IMR-90 (cell line): ENCODE results near the gene FANCG. TPM values are rescaled to one million over a fixed set of nuclear protein-coding genes. Genes with fewer than 3 reads are reported as not detected.

Experiments
- ATAC-seq: fragments of 200-7000 bp; cut with Tn5 transposase; 2 replicates; pipeline ENCODE4 v1.9.1; 2020; ENCODE audit warnings: low read depth, mild to moderate bottlenecking, moderate library complexity
- BruUV-seq: library from RNA; stranded (reverse); fragments of 400-500 nt; replicated peaks from 2 replicates; lab custom pipeline; 2021; lab: Mats Ljungman, UMichigan
- CTCF ChIA-PET: fragments of 300-600 bp; formaldehyde crosslinking; extraction: SDS; loops from one replicate; lab custom pipeline; 2021; ENCODE audit warnings: antibody characterized with exemption; lab: Yijun Ruan, JAX
- POLR2A ChIA-PET: fragments of 300-600 bp; sonication (Branson Sonifier 250); formaldehyde crosslinking; loops from one replicate; lab custom pipeline; 2022; ENCODE audit warnings: antibody characterized with exemption; ENCODE audit not compliant: unreplicated experiment; lab: Charles Lee
- DNase-seq: peaks from one replicate; pipeline ENCODE4 v3.0.0; 2013
- H2AFZ ChIP-seq: replicated peaks from 2 replicates; pipeline ENCODE3; 2013; ENCODE audit warnings: low read length, mild to moderate bottlenecking; ENCODE audit not compliant: poor library complexity
- H2AK5ac ChIP-seq: 2 replicates; pipeline ENCODE4 v1.6.1; 2013; ENCODE audit warnings: low read depth, low read length, inconsistent platforms
- H2AK9ac ChIP-seq: replicated peaks from 2 replicates; pipeline ENCODE3; 2013; ENCODE audit warnings: mild to moderate bottlenecking, low read depth, low read length, moderate library complexity; ENCODE audit not compliant: poor library complexity
- H2BK120ac ChIP-seq: 2 replicates; pipeline ENCODE4 v1.6.1; 2013; ENCODE audit warnings: low read depth, low read length, inconsistent platforms
- H2BK15ac ChIP-seq: 3 replicates; pipeline ENCODE4 v1.6.1; 2013; ENCODE audit warnings: low read depth, low read length, inconsistent platforms
- H2BK20ac ChIP-seq: 2 replicates; pipeline ENCODE4 v1.6.1; 2013; ENCODE audit warnings: low read depth, mild to moderate bottlenecking, inconsistent platforms, low read length, moderate library complexity
- H2BK5ac ChIP-seq: 2 replicates; pipeline ENCODE4 v1.6.1; 2013; ENCODE audit warnings: mild to moderate bottlenecking, low read depth, low read length, inconsistent platforms; ENCODE audit not compliant: poor library complexity, severe bottlenecking
- H3K14ac ChIP-seq: replicated peaks from 2 replicates; pipeline ENCODE4 v1.6.1; 2013; ENCODE audit warnings: low read depth, low read length, inconsistent platforms
- H3K18ac ChIP-seq: 2 replicates; pipeline ENCODE4 v1.6.1; 2013; ENCODE audit warnings: low read depth, low read length, control low read depth
- H3K23ac ChIP-seq: 2 replicates; pipeline ENCODE4 v1.6.1; 2013; ENCODE audit warnings: low read depth, low read length, inconsistent platforms
- H3K27ac ChIP-seq: 2 replicates; pipeline ENCODE4 v1.5.1; 2013; ENCODE audit warnings: mild to moderate bottlenecking, control low read depth, low read length; ENCODE audit not compliant: insufficient read depth
- H3K27me3 ChIP-seq: 2 replicates; pipeline ENCODE4 v1.6.1; 2013; ENCODE audit warnings: low read length; ENCODE audit not compliant: control insufficient read depth, insufficient read depth
- H3K36me3 ChIP-seq: 2 replicates; pipeline ENCODE4 v1.6.1; 2013; ENCODE audit warnings: low read length, mixed read lengths; ENCODE audit not compliant: control insufficient read depth, insufficient read depth
- H3K4ac ChIP-seq: 2 replicates; pipeline ENCODE4 v1.6.1; 2013; ENCODE audit warnings: low read depth, low read length, inconsistent platforms
- H3K4me1 ChIP-seq: 2 replicates; pipeline ENCODE4 v1.6.1; 2013; ENCODE audit warnings: low read length, mixed read lengths; ENCODE audit not compliant: control insufficient read depth, insufficient read depth
- H3K4me2 ChIP-seq: 2 replicates; pipeline ENCODE4 v1.6.1; 2013; ENCODE audit warnings: low read depth, mild to moderate bottlenecking, control low read depth, low read length, moderate library complexity
- H3K4me3 ChIP-seq: 2 replicates; pipeline ENCODE4 v1.5.1; 2013; ENCODE audit warnings: low read depth, mild to moderate bottlenecking, control low read depth, low read length, moderate library complexity; ENCODE audit not compliant: insufficient read depth
- H3K56ac ChIP-seq: 2 replicates; pipeline ENCODE4 v1.6.1; 2013; ENCODE audit warnings: low read length, inconsistent platforms; ENCODE audit not compliant: insufficient read depth; ENCODE audit errors: extremely low read depth
- H3K79me1 ChIP-seq, 2 experiments: 2 replicates each; pipeline ENCODE4 v1.6.1; 2013; ENCODE audit warnings: low read length in 2 of 2, inconsistent platforms in 1 of 2, low read depth in 1 of 2
- H3K9ac ChIP-seq: 2 replicates; pipeline ENCODE4 v1.6.1; 2013; ENCODE audit warnings: low read depth, low read length, control low read depth
- H3K9me1 ChIP-seq: 2 replicates; pipeline ENCODE4 v1.6.1; 2013; ENCODE audit warnings: low read length, inconsistent platforms; ENCODE audit not compliant: insufficient read depth
- H3K9me3 ChIP-seq: 2 replicates; pipeline ENCODE4 v1.6.1; 2013; ENCODE audit warnings: low read length; ENCODE audit not compliant: control insufficient read depth, insufficient read depth
- H4K20me1 ChIP-seq: 2 replicates; pipeline ENCODE4 v1.6.1; 2013; ENCODE audit warnings: low read length, inconsistent platforms; ENCODE audit not compliant: insufficient read depth
- H4K5ac ChIP-seq: 2 replicates; pipeline ENCODE4 v1.6.1; 2013; ENCODE audit warnings: mild to moderate bottlenecking, low read depth, low read length, control low read depth
- H4K8ac ChIP-seq, 2 experiments: 2 replicates each; pipeline ENCODE4 v1.6.1; 2013; ENCODE audit warnings: low read depth in 2 of 2, low read length in 2 of 2, control low read depth in 1 of 2, inconsistent platforms in 1 of 2
- H4K91ac ChIP-seq: 2 replicates; pipeline ENCODE4 v1.6.1; 2013; ENCODE audit warnings: low read depth, low read length, inconsistent platforms; ENCODE audit not compliant: insufficient read depth
- BHLHE40 ChIP-seq: fragments of 150-350 bp; IDR thresholded peaks from 2 replicates; pipeline ENCODE4 v1.6.1; 2016; ENCODE audit warnings: mild to moderate bottlenecking, low read depth, low read length
- CEBPB ChIP-seq: IDR thresholded peaks from 2 replicates; pipeline ENCODE4 v1.6.1; 2012; ENCODE audit warnings: low read depth, low read length, improper control_type of control experiment
- CHD1 ChIP-seq: IDR thresholded peaks from 2 replicates; pipeline ENCODE4 v1.6.1; 2012; ENCODE audit warnings: low read depth, low read length, improper control_type of control experiment
- CTCF ChIP-seq: conservative IDR thresholded peaks from 2 replicates; pipeline ENCODE4 v1.5.1; 2012; ENCODE audit warnings: mild to moderate bottlenecking, low read depth, low read length, improper control_type of control experiment
- MAFK ChIP-seq: IDR thresholded peaks from 2 replicates; pipeline ENCODE4 v1.6.1; 2012; ENCODE audit warnings: low read depth, low read length, improper control_type of control experiment
- MAZ ChIP-seq: IDR thresholded peaks from 2 replicates; pipeline ENCODE4 v1.6.1; 2012; ENCODE audit warnings: low read depth, mild to moderate bottlenecking, low read length, improper control_type of control experiment, moderate library complexity, borderline replicate concordance
- MXI1 ChIP-seq: IDR thresholded peaks from 2 replicates; pipeline ENCODE4 v1.6.1; 2012; ENCODE audit warnings: low read depth, mild to moderate bottlenecking, low read length, moderate library complexity, borderline replicate concordance
- POLR2A ChIP-seq: IDR thresholded peaks from 2 replicates; pipeline ENCODE4 v1.6.1; 2012; ENCODE audit warnings: mild to moderate bottlenecking, low read depth, low read length
- RAD21 ChIP-seq: IDR thresholded peaks from 2 replicates; pipeline ENCODE4 v1.6.1; 2012; ENCODE audit warnings: low read length, improper control_type of control experiment
- RCOR1 ChIP-seq: IDR thresholded peaks from 2 replicates; pipeline ENCODE4 v1.6.1; 2012; ENCODE audit warnings: mild to moderate bottlenecking, low read length, improper control_type of control experiment; ENCODE audit not compliant: insufficient replicate concordance
- SMC3 ChIP-seq: fragments of 150-350 bp; IDR thresholded peaks from 2 replicates; pipeline ENCODE4 v1.6.1; 2016; ENCODE audit warnings: low read depth, mild to moderate bottlenecking, antibody characterized with exemption, low read length, moderate library complexity
- WGBS, 2 experiments: methylation state at CpG; one replicate each; pipeline versions ENCODE4 v1.1.5 to v1.1.7; 2013; ENCODE audit warnings: missing lambda C conversion rate in 2 of 2; ENCODE audit not compliant: insufficient read length in 1 of 2; ENCODE audit errors: extremely low coverage in 2 of 2; 5-methylcytosine and 5-hydroxymethylcytosine counted together
- dilution Hi-C: fragments of 300-500 bp; cut with HindIII; formaldehyde crosslinking; loops from one replicate; pipeline ENCODE4 v1.14.3; 2018; ENCODE audit warnings: low sequenced_read_pairs; ENCODE audit not compliant: unreplicated experiment
- in situ Hi-C: fragments of 300-500 bp; cut with MboI; formaldehyde crosslinking; loops from 3 replicates; pipeline ENCODE4 v1.14.3; 2019; ENCODE audit warnings: low sequenced_read_pairs, inconsistent platforms, mixed read lengths
- intact Hi-C: fragments of 100-400 bp; cut with micrococcal nuclease; formaldehyde crosslinking; loops from 2 replicates; pipeline ENCODE4 v1.10.0; 2022
- polyA plus RNA-seq, 3 experiments: library from polyadenylated mRNA; depleted of rRNA; stranded (reverse); fragments of >200 nt; gene quantifications; 2 replicates each; pipeline ENCODE4 v1.2.3, GENCODE V29; 2012; ENCODE audit warnings: low replicate concordance in 1 of 3
- total RNA-seq: library from RNA; depleted of rRNA; stranded (reverse); fragments of >200 nt; gene quantifications from 2 replicates; pipeline ENCODE4 v1.2.3, GENCODE V29; 2012

FANCG gene
- total and polyA plus RNA-seq, 2 of the 4 experiments (the other 2 are of a cell fraction), result 16.1 to 19.3 TPM

GRCh38 chr9:35096035-35096849 is 16.5 kb upstream of the FANCG start, which contains the start of gene PIGO:
PIGO (minus strand) TSS chr9:35096591; CDS start chr9:35095565, 1,026 bp downstream.
- dilution Hi-C loops, result no loop called here
- Histone ChIP-seq H3K36me3 (peaks cover 34% of the 10 kb centered on the region), H3K9me3 (no peaks in the 10 kb centered on the region), H2BK5ac (peak within 1 kb of the TSS; percentile 84), H4K91ac (peak within 1 kb of the TSS; percentile 92), H2AK5ac (peak within 1 kb of the TSS; percentile 40), H3K9ac (peak within 1 kb of the TSS; percentile 94), H3K4me2 (peak within 1 kb of the TSS; percentile 91), H3K4me1 (no peaks in the 10 kb centered on the region), H3K27ac (peak within 1 kb of the TSS; percentile 87), H3K56ac (peak within 1 kb of the TSS; percentile 83), H3K14ac (peak within 1 kb of the TSS; percentile 89), H3K9me1 (0 out of 2 replicates have a peak, but pooled peaks cover 7% of the 10 kb centered on the region), H3K4ac (peak within 1 kb of the TSS; percentile 96), H3K79me1 (peaks cover 9 to 32% of the 10 kb centered on the region in 2 experiments; a peak in 3 of 4 replicates), H2BK15ac (no peak within 1 kb of the TSS), H3K18ac (peak within 1 kb of the TSS; percentile 73), H2BK120ac (peak within 1 kb of the TSS; percentile 63; the same call in 1 of the 2 replicates), H2AK9ac (peak within 1 kb of the TSS; percentile 97), H2AFZ (peak within 1 kb of the TSS; percentile 99), H4K8ac (peak within 1 kb of the TSS; percentile 96 to 99), H3K23ac (peak within 1 kb of the TSS; percentile 89), H3K27me3 (no peaks in the 10 kb centered on the region), H4K5ac (peak within 1 kb of the TSS; percentile 96), H3K4me3 (peak within 1 kb of the TSS; percentile 89), H2BK20ac (no peak within 1 kb of the TSS), H4K20me1 (no peaks in the 10 kb centered on the region)
- TF ChIP-seq MAFK (no peak), RAD21 (peak; percentile 72), BHLHE40 (0 out of 2 replicates have a peak, but pooled peaks have one; percentile 2), CHD1 (peak; percentile 92), SMC3 (peak; percentile 71), MAZ (peak; percentile 38; the same call in 1 of the 2 replicates), POLR2A (no peak), MXI1 (peak; percentile 77; the same call in 1 of the 2 replicates), RCOR1 (no peak), CEBPB (no peak), CTCF (peak; percentile 90)
- intact Hi-C loops, result loop anchor here (1.0 to 2.0 kb wide), 2 partner anchors 197 to 335 kb away; no protein-coding TSS in a partner anchor
- in situ Hi-C loops, result loop anchor here (5.0 kb wide), 1 partner anchor 199 kb away; a partner anchor contains a TSS
- ATAC-seq (peak; percentile 97), DNase-seq (peak; percentile 76)
- POLR2A ChIA-PET, result interaction anchor here (0.8 kb wide), 1 partner anchor 104 kb away, joined by 4 read pairs; no protein-coding TSS in a partner anchor
- 0% methylated on average over 18 of the region's 53 CpGs; no CpG with 5 or more reads in 1 of the 2 experiments for WGBS, 2 experiments
- BruUV-seq, result no TSS peak
- CTCF ChIA-PET, result interaction anchor here (0.6 to 1.4 kb wide), 4 partner anchors 11 to 1071 kb away, joined by 3 to 4 read pairs (median 4); partner anchors contain the start of gene FANCG
